Measurements from ENCODE around the gene NELL2.

The NELL2 gene

GRCh38 chr12:44677724-44678123 is 198.4 kb downstream of the NELL2 start:
- no peaks in the 10 kb centered on the region for H3K4me1 ChIP-seq (ENCODE audit: control insufficient read depth in 5 of 5, insufficient read depth in 5 of 5, low read length in 5 of 5)
- no peaks in the 10 kb centered on the region for H3K27me3 ChIP-seq (ENCODE audit: control insufficient read depth in 5 of 5, insufficient read depth in 4 of 5, low read length in 5 of 5)
- H3K4me3 ChIP-seq (ENCODE audit: low read depth in 1 of 5, low read length in 5 of 5), result no peak overlapping the region
- no peaks in the 10 kb centered on the region for H3K36me3 ChIP-seq (ENCODE audit: control insufficient read depth in 5 of 5, insufficient read depth in 5 of 5, low read length in 5 of 5)
- H3K9ac ChIP-seq (ENCODE audit: low read length in 5 of 5), result no peak overlapping the region
- H3K9me3 ChIP-seq (ENCODE audit: control insufficient read depth in 5 of 5, low read length in 5 of 5), result no peaks in the 10 kb centered on the region
- H3K27ac ChIP-seq (ENCODE audit: low read depth, low read length), result no peak overlapping the region

- no peaks in the 10 kb centered on the region for H3K27me3 ChIP-seq (ENCODE audit: control insufficient read depth in 5 of 5, insufficient read depth in 4 of 5, low read length in 5 of 5)
- H3K9ac ChIP-seq (ENCODE audit: low read length in 5 of 5), result no peak overlapping the region
- no peak overlapping the region for H3K4me3 ChIP-seq (ENCODE audit: low read depth in 1 of 5, low read length in 5 of 5)
- H3K4me1 ChIP-seq (ENCODE audit: control insufficient read depth in 5 of 5, insufficient read depth in 5 of 5, low read length in 5 of 5), result no peaks in the 10 kb centered on the region
- H3K36me3 ChIP-seq (ENCODE audit: control insufficient read depth in 5 of 5, insufficient read depth in 5 of 5, low read length in 5 of 5), result no peaks in the 10 kb centered on the region
- H3K27ac ChIP-seq (ENCODE audit: low read depth, low read length), result no peak overlapping the region
- H3K9me3 ChIP-seq (ENCODE audit: control insufficient read depth in 5 of 5, low read length in 5 of 5), result no peaks in the 10 kb centered on the region
Measured at GRCh38 chr12:44674875-44675274, 201.2 kb downstream of the NELL2 start.

- Histone ChIP-seq H3K27me3 (ENCODE audit: control insufficient read depth in 5 of 5, insufficient read depth in 4 of 5, low read length in 5 of 5) (no peaks in the 10 kb centered on the region), H3K9me3 (ENCODE audit: control insufficient read depth in 5 of 5, low read length in 5 of 5) (peaks cover 0 to under 1% (median 0%) of the 10 kb centered on the region in 5 donors), H3K4me3 (ENCODE audit: low read depth in 1 of 5, low read length in 5 of 5) (no peak overlapping the region), H3K27ac (ENCODE audit: low read depth, low read length) (no peak overlapping the region), H3K9ac (ENCODE audit: low read length in 5 of 5) (no peak overlapping the region), H3K4me1 (ENCODE audit: control insufficient read depth in 5 of 5, insufficient read depth in 5 of 5, low read length in 5 of 5) (no peaks in the 10 kb centered on the region), H3K36me3 (ENCODE audit: control insufficient read depth in 5 of 5, insufficient read depth in 5 of 5, low read length in 5 of 5) (no peaks in the 10 kb centered on the region)
Measured at GRCh38 chr12:44673811-44674210, 202.3 kb downstream of the NELL2 start.

- H3K9ac ChIP-seq (ENCODE audit: low read length in 5 of 5), result no peak overlapping the region
- no peaks in the 10 kb centered on the region for H3K4me1 ChIP-seq (ENCODE audit: control insufficient read depth in 5 of 5, insufficient read depth in 5 of 5, low read length in 5 of 5)
- H3K9me3 ChIP-seq (ENCODE audit: control insufficient read depth in 5 of 5, low read length in 5 of 5), result peaks cover 0 to 4% (median 0%) of the 10 kb centered on the region in 5 donors
- H3K27me3 ChIP-seq (ENCODE audit: control insufficient read depth in 5 of 5, insufficient read depth in 4 of 5, low read length in 5 of 5), result no peaks in the 10 kb centered on the region
- no peak overlapping the region for H3K4me3 ChIP-seq (ENCODE audit: low read depth in 1 of 5, low read length in 5 of 5)
- H3K36me3 ChIP-seq (ENCODE audit: control insufficient read depth in 5 of 5, insufficient read depth in 5 of 5, low read length in 5 of 5), result no peaks in the 10 kb centered on the region
- H3K27ac ChIP-seq (ENCODE audit: low read depth, low read length), result no peak overlapping the region
Measured at GRCh38 chr12:44672042-44672441, 204.1 kb downstream of the NELL2 start.

- Histone ChIP-seq H3K4me3 (ENCODE audit: low read depth in 1 of 5, low read length in 5 of 5) (no peak overlapping the region), H3K27ac (ENCODE audit: low read depth, low read length) (no peak overlapping the region), H3K9ac (ENCODE audit: low read length in 5 of 5) (no peak overlapping the region), H3K4me1 (ENCODE audit: control insufficient read depth in 5 of 5, insufficient read depth in 5 of 5, low read length in 5 of 5) (no peaks in the 10 kb centered on the region), H3K9me3 (ENCODE audit: control insufficient read depth in 5 of 5, low read length in 5 of 5) (peaks cover 0 to 4% (median 0%) of the 10 kb centered on the region in 5 donors), H3K27me3 (ENCODE audit: control insufficient read depth in 5 of 5, insufficient read depth in 4 of 5, low read length in 5 of 5) (no peaks in the 10 kb centered on the region), H3K36me3 (ENCODE audit: control insufficient read depth in 5 of 5, insufficient read depth in 5 of 5, low read length in 5 of 5) (no peaks in the 10 kb centered on the region)
Measured at GRCh38 chr12:44668443-44668842, 207.7 kb downstream of the NELL2 start.

- Histone ChIP-seq H3K9me3 (ENCODE audit: control insufficient read depth in 5 of 5, low read length in 5 of 5) (peaks cover 0 to 4% (median 0%) of the 10 kb centered on the region in 5 donors), H3K27ac (ENCODE audit: low read depth, low read length) (no peak overlapping the region), H3K4me1 (ENCODE audit: control insufficient read depth in 5 of 5, insufficient read depth in 5 of 5, low read length in 5 of 5) (no peaks in the 10 kb centered on the region), H3K36me3 (ENCODE audit: control insufficient read depth in 5 of 5, insufficient read depth in 5 of 5, low read length in 5 of 5) (no peaks in the 10 kb centered on the region), H3K4me3 (ENCODE audit: low read depth in 1 of 5, low read length in 5 of 5) (no peak overlapping the region), H3K9ac (ENCODE audit: low read length in 5 of 5) (no peak overlapping the region), H3K27me3 (ENCODE audit: control insufficient read depth in 5 of 5, insufficient read depth in 4 of 5, low read length in 5 of 5) (no peaks in the 10 kb centered on the region)
Measured at GRCh38 chr12:44667461-44667860, 208.7 kb downstream of the NELL2 start.

GRCh38 chr12:44663291-44663690 is 212.8 kb downstream of the NELL2 start:
- Histone ChIP-seq H3K9me3 (ENCODE audit: control insufficient read depth in 5 of 5, low read length in 5 of 5) (no peaks in the 10 kb centered on the region), H3K9ac (ENCODE audit: low read length in 5 of 5) (no peak overlapping the region), H3K27me3 (ENCODE audit: control insufficient read depth in 5 of 5, insufficient read depth in 4 of 5, low read length in 5 of 5) (no peaks in the 10 kb centered on the region), H3K4me3 (ENCODE audit: low read depth in 1 of 5, low read length in 5 of 5) (no peak overlapping the region), H3K27ac (ENCODE audit: low read depth, low read length) (no peak overlapping the region), H3K36me3 (ENCODE audit: control insufficient read depth in 5 of 5, insufficient read depth in 5 of 5, low read length in 5 of 5) (no peaks in the 10 kb centered on the region), H3K4me1 (ENCODE audit: control insufficient read depth in 5 of 5, insufficient read depth in 5 of 5, low read length in 5 of 5) (no peaks in the 10 kb centered on the region)

- Histone ChIP-seq H3K4me1 (ENCODE audit: control insufficient read depth in 5 of 5, insufficient read depth in 5 of 5, low read length in 5 of 5) (no peaks in the 10 kb centered on the region), H3K36me3 (ENCODE audit: control insufficient read depth in 5 of 5, insufficient read depth in 5 of 5, low read length in 5 of 5) (no peaks in the 10 kb centered on the region), H3K4me3 (ENCODE audit: low read depth in 1 of 5, low read length in 5 of 5) (no peak overlapping the region), H3K9me3 (ENCODE audit: control insufficient read depth in 5 of 5, low read length in 5 of 5) (no peaks in the 10 kb centered on the region), H3K9ac (ENCODE audit: low read length in 5 of 5) (no peak overlapping the region), H3K27ac (ENCODE audit: low read depth, low read length) (no peak overlapping the region), H3K27me3 (ENCODE audit: control insufficient read depth in 5 of 5, insufficient read depth in 4 of 5, low read length in 5 of 5) (no peaks in the 10 kb centered on the region)
Measured at GRCh38 chr12:44655846-44656245, 220.3 kb downstream of the NELL2 start.

GRCh38 chr12:44654646-44655639 is 221.2 kb downstream of the NELL2 start:
- Histone ChIP-seq H3K27ac (ENCODE audit: low read depth, low read length) (no peak overlapping the region), H3K9ac (ENCODE audit: low read length in 5 of 5) (no peak overlapping the region), H3K4me1 (ENCODE audit: control insufficient read depth in 5 of 5, insufficient read depth in 5 of 5, low read length in 5 of 5) (no peaks in the 10 kb centered on the region)

GRCh38 chr12:44653861-44654527 is 222.1 kb downstream of the NELL2 start:
- Histone ChIP-seq H3K36me3 (ENCODE audit: control insufficient read depth in 5 of 5, insufficient read depth in 5 of 5, low read length in 5 of 5) (no peaks in the 10 kb centered on the region), H3K4me3 (ENCODE audit: low read depth in 1 of 5, low read length in 5 of 5) (no peak overlapping the region), H3K9ac (ENCODE audit: low read length in 5 of 5) (no peak overlapping the region), H3K9me3 (ENCODE audit: control insufficient read depth in 5 of 5, low read length in 5 of 5) (no peaks in the 10 kb centered on the region), H3K27ac (ENCODE audit: low read depth, low read length) (no peak overlapping the region), H3K4me1 (ENCODE audit: control insufficient read depth in 5 of 5, insufficient read depth in 5 of 5, low read length in 5 of 5) (no peaks in the 10 kb centered on the region), H3K27me3 (ENCODE audit: control insufficient read depth in 5 of 5, insufficient read depth in 4 of 5, low read length in 5 of 5) (no peaks in the 10 kb centered on the region)

More at GRCh38 chr12:44654646-44655639, 221.2 kb downstream of the NELL2 start:
- Histone ChIP-seq H3K36me3 (ENCODE audit: control insufficient read depth in 5 of 5, insufficient read depth in 5 of 5, low read length in 5 of 5) (no peaks in the 10 kb centered on the region), H3K9me3 (ENCODE audit: control insufficient read depth in 5 of 5, low read length in 5 of 5) (no peaks in the 10 kb centered on the region), H3K4me3 (ENCODE audit: low read depth in 1 of 5, low read length in 5 of 5) (no peak overlapping the region), H3K27me3 (ENCODE audit: control insufficient read depth in 5 of 5, insufficient read depth in 4 of 5, low read length in 5 of 5) (no peaks in the 10 kb centered on the region)
